Measurements from ENCODE around the gene SYCP3.
A peak's percentile ranks its signal among the peaks of the same experiment; 100 is the strongest.

Gene SYCP3

GRCh38 chr12:101713059-101713682 is 26.1 kb downstream of the SYCP3 start:
- TF ChIP-seq ZNF274 (IDR thresholded peaks at IDR 0.05; ENCODE audit: low read depth, low read length) = no peak
- H3K4me3 ChIP-seq (ENCODE audit: low read length) = no peak overlapping the region

GRCh38 chr12:101710288-101710687 is 29.0 kb downstream of the SYCP3 start:
- no peak overlapping the region for H3K4me3 ChIP-seq (ENCODE audit: low read length)
- no peak for TF ChIP-seq ZNF274 (IDR thresholded peaks at IDR 0.05; ENCODE audit: low read depth, low read length)

- no peak overlapping the region for H3K4me3 ChIP-seq (ENCODE audit: low read length)
- no peak for TF ChIP-seq ZNF274 (IDR thresholded peaks at IDR 0.05; ENCODE audit: low read depth, low read length)
Measured at GRCh38 chr12:101707131-101707782, 32.0 kb downstream of the SYCP3 start.

- TF ChIP-seq ZNF274 (IDR thresholded peaks at IDR 0.05; ENCODE audit: low read depth, low read length) = no peak
- H3K4me3 ChIP-seq (ENCODE audit: low read length) = no peak overlapping the region
Measured at GRCh38 chr12:101706403-101706802, 32.9 kb downstream of the SYCP3 start.

- no peak for TF ChIP-seq ZNF274 (IDR thresholded peaks at IDR 0.05; ENCODE audit: low read depth, low read length)
- H3K4me3 ChIP-seq (ENCODE audit: low read length) = no peak overlapping the region
Measured at GRCh38 chr12:101703487-101703886, 35.8 kb downstream of the SYCP3 start.

- H3K4me3 ChIP-seq (ENCODE audit: low read length) = no peak overlapping the region
- no peak for TF ChIP-seq ZNF274 (IDR thresholded peaks at IDR 0.05; ENCODE audit: low read depth, low read length)
Measured at GRCh38 chr12:101700299-101700820, 38.9 kb downstream of the SYCP3 start.

GRCh38 chr12:101698800-101699347 is 40.4 kb downstream of the SYCP3 start:
- peak overlapping the region; percentile 97 for H3K4me3 ChIP-seq (ENCODE audit: low read length)
- TF ChIP-seq ZNF274 (IDR thresholded peaks at IDR 0.05; ENCODE audit: low read depth, low read length) = no peak

GRCh38 chr12:101697930-101698799 is 41.1 kb downstream of the SYCP3 start:
- no peak for TF ChIP-seq ZNF274 (IDR thresholded peaks at IDR 0.05; ENCODE audit: low read depth, low read length)
- peak overlapping the region; percentile 97 for H3K4me3 ChIP-seq (ENCODE audit: low read length)

- no peak for TF ChIP-seq ZNF274 (IDR thresholded peaks at IDR 0.05; ENCODE audit: low read depth, low read length)
- peak within 1 kb of the TSS; percentile 97 for H3K4me3 ChIP-seq (ENCODE audit: low read length)
Measured at GRCh38 chr12:101697197-101697929, 41.9 kb downstream of the SYCP3 start, which contains the start of gene CHPT1. Gene CHPT1 (plus strand): TSS chr12:101697640. CDS start chr12:101697862, 222 bp downstream.

GRCh38 chr12:101696251-101697196 is 42.7 kb downstream of the SYCP3 start:
- H3K4me3 ChIP-seq (ENCODE audit: low read length) = peak overlapping the region; percentile 97; the same call in 1 of the 2 replicates
- TF ChIP-seq ZNF274 (IDR thresholded peaks at IDR 0.05; ENCODE audit: low read depth, low read length) = no peak

- H3K4me3 ChIP-seq (ENCODE audit: low read length) = no peak overlapping the region
- TF ChIP-seq ZNF274 (IDR thresholded peaks at IDR 0.05; ENCODE audit: low read depth, low read length) = no peak
Measured at GRCh38 chr12:101695706-101696105, 43.6 kb downstream of the SYCP3 start.

- no peak overlapping the region for H3K4me3 ChIP-seq (ENCODE audit: low read length)
- TF ChIP-seq ZNF274 (IDR thresholded peaks at IDR 0.05; ENCODE audit: low read depth, low read length) = no peak
Measured at GRCh38 chr12:101694986-101695385, 44.3 kb downstream of the SYCP3 start.

Data from GM08714 (cell line).